PC-3 (cell line): ENCODE data around the gene RPE65. TPM values are rescaled to one million over a fixed set of nuclear protein-coding genes. Genes with fewer than 3 reads are reported as not detected.

Experiments used
- ATAC-seq: fragments of 200-7000 bp; cut with Tn5 transposase; 2 replicates; pipeline ENCODE4 v1.9.1; 2020; ENCODE audit warnings: mild to moderate bottlenecking, moderate library complexity
- BruUV-seq: library from RNA; stranded (reverse); fragments of 400-500 nt; replicated peaks from 2 replicates; lab custom pipeline; 2021; lab: Mats Ljungman, UMichigan
- CTCF ChIA-PET: fragments of 300-600 bp; sonication (Branson Sonifier 250); formaldehyde crosslinking; loops from one replicate; lab custom pipeline; 2022; ENCODE audit warnings: antibody characterized with exemption; lab: Charles Lee
- POLR2A ChIA-PET: fragments of 300-600 bp; sonication (Branson Sonifier 250); formaldehyde crosslinking; loops from one replicate; lab custom pipeline; 2022; ENCODE audit warnings: antibody characterized with exemption; ENCODE audit not compliant: unreplicated experiment; lab: Charles Lee
- DNase-seq: peaks from one replicate; pipeline ENCODE4 v3.0.0-alpha.2; 2015
- H2AFZ ChIP-seq: fragments of 300-600 bp; sonication (generic); 2 replicates; pipeline ENCODE4 v1.6.0; 2016; ENCODE audit warnings: antibody characterized with exemption, low read length
- H3F3A ChIP-seq: fragments of 300-600 bp; sonication (generic); one replicate; pipeline ENCODE4 v1.6.0; 2017; ENCODE audit warnings: antibody characterized with exemption, low read length, control low read depth, mild to moderate bottlenecking; ENCODE audit not compliant: unreplicated experiment
- H3K27ac ChIP-seq: fragments of 300-600 bp; sonication (generic); 2 replicates; pipeline ENCODE4 v1.5.1; 2016; ENCODE audit warnings: mild to moderate bottlenecking, low read length
- H3K27me3 ChIP-seq: fragments of 300-600 bp; sonication (generic); 2 replicates; pipeline ENCODE4 v1.6.1; 2016; ENCODE audit warnings: low read length, mixed read lengths
- H3K36me3 ChIP-seq: fragments of 300-600 bp; sonication (generic); 2 replicates; pipeline ENCODE4 v1.6.1; 2016; ENCODE audit warnings: low read depth, mixed run types, low read length, mixed read lengths
- H3K4me1 ChIP-seq: fragments of 300-600 bp; sonication (generic); 2 replicates; pipeline ENCODE4 v1.5.1; 2016; ENCODE audit warnings: low read length; ENCODE audit not compliant: insufficient read depth
- H3K4me2 ChIP-seq: fragments of 300-600 bp; sonication (generic); 2 replicates; pipeline ENCODE4 v1.6.0; 2016; ENCODE audit warnings: low read length
- H3K4me3 ChIP-seq: fragments of 300-600 bp; sonication (generic); 2 replicates; pipeline ENCODE4 v1.5.1; 2016; ENCODE audit warnings: mild to moderate bottlenecking, low read length, mixed read lengths
- H3K79me2 ChIP-seq: fragments of 300-600 bp; sonication (generic); 2 replicates; pipeline ENCODE4 v1.6.1; 2017; ENCODE audit warnings: low read length, mixed read lengths
- H3K9ac ChIP-seq: fragments of 300-600 bp; sonication (generic); 2 replicates; pipeline ENCODE4 v1.6.0; 2016; ENCODE audit warnings: mild to moderate bottlenecking, low read length
- H3K9me2 ChIP-seq: fragments of 300-600 bp; sonication (generic); replicated peaks from 2 replicates; pipeline ENCODE4 v1.6.1; 2016; ENCODE audit warnings: mixed run types, low read length, mixed read lengths
- H3K9me3 ChIP-seq: fragments of 300-600 bp; sonication (generic); 2 replicates; pipeline ENCODE4 v1.6.1; 2016; ENCODE audit warnings: low read length, mixed read lengths
- H4K20me1 ChIP-seq: fragments of 300-600 bp; sonication (generic); 2 replicates; pipeline ENCODE4 v1.6.1; 2016; ENCODE audit warnings: low read length, mixed read lengths
- CTCF ChIP-seq: fragments of 300-600 bp; sonication (generic); conservative IDR thresholded peaks from 2 replicates; pipeline ENCODE4 v1.5.1; 2017; ENCODE audit warnings: antibody characterized with exemption, low read depth, mild to moderate bottlenecking, low read length
- EZH2 ChIP-seq: fragments of 300-600 bp; sonication (generic); IDR thresholded peaks from one replicate; pipeline ENCODE4 v1.6.1; 2017; ENCODE audit warnings: antibody characterized with exemption, mild to moderate bottlenecking, low read length; ENCODE audit not compliant: unreplicated experiment
- EZH2phosphoT487 ChIP-seq: fragments of 300-600 bp; sonication (generic); IDR thresholded peaks from 2 replicates; pipeline ENCODE4 v1.6.1; 2018; ENCODE audit warnings: mild to moderate bottlenecking, antibody characterized with exemption, low read length, borderline replicate concordance
- intact Hi-C: fragments of 100-400 bp; cut with micrococcal nuclease; formaldehyde crosslinking; loops from 2 replicates; pipeline ENCODE4 v1.9.0; 2023
- total RNA-seq: library from RNA; depleted of rRNA; stranded (reverse); fragments of >200 nt; gene quantifications from 2 replicates; pipeline ENCODE4 v1.2.3, GENCODE V29; 2014

Gene RPE65
- total RNA-seq, 1 experiment from 2014 or later, result not detected

GRCh38 chr1:68490046-68490651 is 40.4 kb upstream of the RPE65 start:
- peaks cover 57% of the 10 kb centered on the region for H3K36me3 ChIP-seq
- H3K9me2 ChIP-seq, result no peaks in the 10 kb centered on the region
- H3K9me3 ChIP-seq, result no peaks in the 10 kb centered on the region
- no peaks in the 10 kb centered on the region for H3F3A ChIP-seq
- ChIA-PET CTCF (no interaction called here), POLR2A (no interaction called here)
- no peaks in the 10 kb centered on the region for H3K27me3 ChIP-seq
- BruUV-seq, result no TSS peak
- H3K4me2 ChIP-seq, result no peak overlapping the region
- no peak for DNase-seq
- no peak for TF ChIP-seq EZH2phosphoT487
- no peak for TF ChIP-seq CTCF
- TF ChIP-seq EZH2, result no peak
- no peak overlapping the region for H2AFZ ChIP-seq
- H3K4me3 ChIP-seq, result no peak overlapping the region
- peaks cover 52% of the 10 kb centered on the region for H3K79me2 ChIP-seq
- H3K4me1 ChIP-seq, result peaks cover 24% of the 10 kb centered on the region
- no peak overlapping the region for H3K27ac ChIP-seq
- ATAC-seq, result no peak
- H4K20me1 ChIP-seq, result no peaks in the 10 kb centered on the region
- intact Hi-C loops, result no loop called here
- H3K9ac ChIP-seq, result no peak overlapping the region

- H3K27ac ChIP-seq, result no peak overlapping the region
- POLR2A ChIA-PET, result interaction anchor here (0.6 kb wide), 1 partner anchor 21 kb away, joined by 4 read pairs; no protein-coding TSS in a partner anchor
- peaks cover 65% of the 10 kb centered on the region for H3K36me3 ChIP-seq
- CTCF ChIA-PET, result interaction anchor here (0.5 kb wide), 1 partner anchor 66 kb away, joined by 3 read pairs; no protein-coding TSS in a partner anchor
- no TSS peak for BruUV-seq
- no peaks in the 10 kb centered on the region for H3K9me3 ChIP-seq
- no peaks in the 10 kb centered on the region for H3K27me3 ChIP-seq
- TF ChIP-seq EZH2 (no peak), CTCF (0 out of 2 replicates have a peak, but pooled peaks have one; percentile 13)
- no peak for DNase-seq
- no peak overlapping the region for H3K9ac ChIP-seq
- H4K20me1 ChIP-seq, result no peaks in the 10 kb centered on the region
- intact Hi-C loops, result no loop called here
- H3K79me2 ChIP-seq, result peaks cover 5% of the 10 kb centered on the region
- no peak overlapping the region for H3K4me2 ChIP-seq
- H3K9me2 ChIP-seq, result no peaks in the 10 kb centered on the region
- H2AFZ ChIP-seq, result no peak overlapping the region
- H3F3A ChIP-seq, result no peaks in the 10 kb centered on the region
- H3K4me3 ChIP-seq, result no peak overlapping the region
- no peak for ATAC-seq
- H3K4me1 ChIP-seq, result no peaks in the 10 kb centered on the region
These were observed 35.8 kb upstream of the RPE65 start for GRCh38 chr1:68485431-68486022.

GRCh38 chr1:68484618-68485017 is 34.9 kb upstream of the RPE65 start:
- H3K9me2 ChIP-seq, result no peaks in the 10 kb centered on the region
- H3K27me3 ChIP-seq, result no peaks in the 10 kb centered on the region
- BruUV-seq, result no TSS peak
- H3K4me1 ChIP-seq, result no peaks in the 10 kb centered on the region
- CTCF ChIA-PET, result no interaction called here
- no peak overlapping the region for H3K4me3 ChIP-seq
- no peak for TF ChIP-seq EZH2phosphoT487
- no peak for TF ChIP-seq EZH2
- no peak for TF ChIP-seq CTCF
- H2AFZ ChIP-seq, result no peak overlapping the region
- no peaks in the 10 kb centered on the region for H3K9me3 ChIP-seq
- DNase-seq (no peak), ATAC-seq (no peak)
- H3K36me3 ChIP-seq, result peaks cover 65% of the 10 kb centered on the region
- H4K20me1 ChIP-seq, result no peaks in the 10 kb centered on the region
- intact Hi-C loops, result no loop called here
- no peaks in the 10 kb centered on the region for H3K79me2 ChIP-seq
- POLR2A ChIA-PET, result no interaction called here
- no peaks in the 10 kb centered on the region for H3F3A ChIP-seq
- H3K4me2 ChIP-seq, result no peak overlapping the region
- H3K27ac ChIP-seq, result no peak overlapping the region
- H3K9ac ChIP-seq, result no peak overlapping the region
